Stimulated activated CD4-positive, alpha-beta T cell treated with anti-CD3 and anti-CD28 coated beads, TNF-alpha, amount 100 ng/mL, for 48 hours (primary cell): ENCODE measurements around the gene ZNF837.
"Not testable (repeated sequence)": the region's sequence is repeated elsewhere in the genome, so short reads cannot be mapped to it uniquely, and the experiment has no call there.

Source experiments
- DNase-seq, 3 donors: peaks; one replicate each; pipeline ENCODE4 v3.0.0-alpha.2; 2020; ENCODE audit warnings: low read depth in 3 of 3

ZNF837 gene

DNA sequence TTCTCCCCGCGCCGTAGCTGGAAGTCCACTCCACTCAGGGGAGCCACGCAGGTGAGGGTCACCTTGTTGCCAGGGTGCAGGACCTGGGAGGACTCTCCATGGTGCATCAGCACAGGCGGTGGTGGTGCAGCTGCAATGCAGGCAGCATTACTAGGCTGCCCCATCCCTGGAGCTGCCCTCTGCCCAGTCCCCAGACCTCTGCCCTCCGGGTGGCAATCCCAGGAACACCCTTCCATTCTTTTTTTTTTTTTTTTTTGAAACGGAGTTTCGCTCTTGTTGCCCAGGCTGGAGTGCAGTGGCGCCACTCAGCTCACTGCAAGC, 29.3 kb downstream of the ZNF837 start:
- DNase-seq = no peak

GRCh38 chr19:58350871-58351557, 29.8 kb downstream of the ZNF837 start:
- no peak for DNase-seq

DNA sequence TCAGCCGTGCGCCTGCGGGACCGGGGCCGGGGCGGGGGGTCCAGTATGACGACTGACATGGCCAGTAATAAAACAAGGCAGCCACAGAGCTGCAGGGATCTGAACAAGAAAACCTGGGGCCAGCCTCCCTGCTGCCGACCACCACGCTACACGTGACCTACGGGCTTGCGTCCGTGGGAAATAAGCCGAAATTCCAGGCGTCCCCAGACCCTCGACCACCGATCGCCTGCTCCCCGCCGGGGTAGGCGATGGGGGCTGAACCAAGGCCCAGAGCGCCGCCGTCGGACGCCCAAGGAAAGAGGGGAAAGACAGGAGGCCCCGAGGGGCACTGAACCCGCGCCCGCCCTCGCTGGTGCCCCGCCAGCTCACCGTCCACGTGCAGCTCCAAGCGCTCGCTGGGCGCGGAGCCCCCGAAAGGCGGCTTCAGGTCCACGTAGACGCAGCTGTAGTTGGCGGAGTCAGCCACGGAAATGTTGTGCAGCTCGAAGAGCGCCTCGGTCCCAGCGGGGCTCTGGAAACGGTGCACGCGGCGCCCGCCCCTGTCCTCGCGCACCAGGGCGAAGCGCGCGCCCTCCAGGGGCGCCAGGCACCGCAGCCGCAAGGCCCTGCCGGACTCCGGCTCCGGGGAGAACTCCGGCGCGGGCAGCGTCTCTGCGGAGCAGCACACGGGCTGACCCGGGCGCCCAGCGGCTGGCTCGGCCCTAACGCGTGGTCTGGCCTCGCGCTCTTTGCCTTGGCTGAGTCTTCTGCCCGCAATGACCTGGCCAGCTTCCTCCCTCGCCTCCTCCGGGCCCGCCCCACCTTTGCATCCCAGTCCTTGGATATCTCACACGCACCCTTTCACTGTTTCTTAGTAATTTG, 30.6 kb downstream of the ZNF837 start:
- DNase-seq = no peak

DNA sequence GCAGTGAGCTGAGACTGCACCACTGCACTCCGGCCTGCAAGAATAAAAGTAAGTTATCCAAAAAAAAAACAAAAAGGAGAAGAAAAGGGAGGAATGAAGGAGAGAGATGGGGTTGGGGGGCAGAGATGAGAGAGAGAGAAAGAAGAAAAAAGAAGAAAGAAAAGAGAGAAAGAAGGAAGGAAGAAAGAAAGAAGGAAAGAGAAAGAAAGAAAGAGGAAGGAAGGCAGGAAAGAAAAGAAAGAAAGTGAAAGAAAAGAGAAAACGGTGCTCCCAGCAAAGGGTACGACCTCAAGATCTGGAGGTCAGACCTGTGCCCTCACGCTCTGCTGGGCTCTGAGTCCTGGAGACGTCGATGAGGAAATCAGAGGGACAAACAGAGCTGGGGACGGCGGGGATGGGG, 31.2 kb downstream of the ZNF837 start:
- DNase-seq = no peak

DNA sequence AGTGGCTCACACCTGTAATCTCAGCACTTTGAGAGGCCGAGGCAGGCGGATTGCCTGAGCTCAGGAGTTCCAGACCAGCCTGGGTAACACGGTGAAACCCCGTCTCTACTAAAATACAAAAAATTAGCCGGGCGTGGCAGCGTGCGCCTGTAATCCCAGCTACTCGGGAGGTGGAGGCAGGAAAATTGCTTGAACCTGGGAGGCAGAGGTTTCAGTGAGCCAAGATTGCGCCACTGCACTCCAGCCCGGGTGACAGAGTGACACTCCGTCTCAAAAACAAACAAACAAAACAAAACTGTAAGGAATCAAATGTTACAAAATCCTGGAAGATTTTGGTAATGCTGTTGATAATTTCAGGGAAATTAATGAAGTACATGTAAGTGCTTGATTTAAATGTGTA, 32.8 kb downstream of the ZNF837 start:
- DNase-seq = not testable (repeated sequence)

GRCh38 chr19:58346961-58347929, 33.6 kb downstream of the ZNF837 start:
- DNase-seq = peak in 2 of 3 donors; percentile 38 to 46

GRCh38 chr19:58345558-58345957, 35.3 kb downstream of the ZNF837 start:
- DNase-seq = no peak

DNA sequence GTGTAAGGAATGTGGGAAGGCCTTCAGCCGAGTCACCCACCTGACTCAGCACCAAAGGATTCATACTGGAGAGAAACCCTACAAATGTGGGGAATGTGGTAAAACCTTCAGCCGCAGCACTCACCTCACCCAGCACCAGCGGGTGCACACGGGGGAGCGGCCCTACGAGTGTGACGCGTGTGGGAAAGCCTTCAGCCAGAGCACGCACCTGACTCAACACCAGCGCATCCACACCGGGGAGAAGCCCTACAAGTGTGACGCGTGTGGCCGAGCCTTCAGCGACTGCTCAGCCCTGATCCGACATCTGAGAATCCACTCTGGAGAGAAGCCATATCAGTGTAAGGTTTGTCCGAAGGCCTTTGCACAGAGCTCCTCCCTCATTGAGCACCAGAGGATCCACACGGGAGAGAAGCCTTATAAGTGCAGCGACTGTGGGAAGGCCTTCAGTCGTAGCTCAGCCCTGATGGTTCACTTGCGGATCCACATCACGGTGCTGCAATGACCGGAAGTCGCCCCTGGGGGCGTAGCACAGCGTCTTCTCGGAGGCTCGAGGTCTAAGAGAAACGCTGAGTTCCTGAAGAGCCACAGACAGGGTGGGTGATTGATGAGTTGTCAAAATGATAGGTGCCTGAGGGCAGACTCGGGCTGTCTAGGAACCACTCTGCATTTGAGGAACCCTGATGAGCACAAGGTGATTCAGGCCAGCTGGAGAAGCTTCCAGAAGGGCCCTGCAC, 41.8 kb downstream of the ZNF837 start:
- no peak for DNase-seq

- DNase-seq = no peak
These were observed 42.5 kb downstream of the ZNF837 start for GRCh38 chr19:58338336-58338735.

DNA sequence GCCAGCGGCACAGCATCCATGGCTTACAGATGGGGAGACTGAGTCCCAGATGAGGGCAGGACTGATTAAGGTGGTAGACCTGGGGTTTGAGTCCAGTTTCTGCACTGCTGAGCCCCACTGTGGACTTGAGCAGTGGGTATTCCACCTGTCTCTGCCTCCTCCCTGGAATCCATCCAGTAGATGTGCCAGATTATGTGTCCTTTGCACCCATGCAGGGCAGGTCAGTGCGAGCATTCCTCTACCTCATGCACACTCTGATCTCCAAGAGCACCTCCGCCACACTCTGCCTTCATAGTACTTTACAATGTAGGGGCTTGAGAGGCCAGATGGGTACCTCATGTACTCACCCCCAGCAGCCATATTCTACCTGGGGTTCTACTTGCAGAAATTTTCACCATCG, 44.0 kb downstream of the ZNF837 start:
- no peak for DNase-seq

DNA sequence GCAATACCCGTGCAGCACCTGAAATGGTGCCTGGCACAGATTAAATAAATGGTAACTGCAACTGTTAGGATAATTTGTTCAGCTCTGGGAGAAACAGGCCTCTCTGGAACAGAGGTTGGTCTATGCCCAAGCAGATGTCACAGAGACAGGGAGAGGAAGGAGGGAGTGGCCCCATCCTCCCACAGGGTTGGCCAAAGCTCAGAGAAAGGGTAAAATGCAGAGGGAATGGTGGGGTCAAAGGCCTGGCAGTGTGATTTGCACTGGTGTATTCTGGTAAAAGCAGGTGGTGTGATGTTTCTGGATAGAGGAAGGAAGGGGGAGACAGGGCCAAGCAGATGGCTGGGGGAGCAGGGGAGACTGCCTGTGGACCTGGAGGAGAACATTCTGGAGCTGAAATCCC, 44.6 kb downstream of the ZNF837 start:
- DNase-seq = no peak

DNA sequence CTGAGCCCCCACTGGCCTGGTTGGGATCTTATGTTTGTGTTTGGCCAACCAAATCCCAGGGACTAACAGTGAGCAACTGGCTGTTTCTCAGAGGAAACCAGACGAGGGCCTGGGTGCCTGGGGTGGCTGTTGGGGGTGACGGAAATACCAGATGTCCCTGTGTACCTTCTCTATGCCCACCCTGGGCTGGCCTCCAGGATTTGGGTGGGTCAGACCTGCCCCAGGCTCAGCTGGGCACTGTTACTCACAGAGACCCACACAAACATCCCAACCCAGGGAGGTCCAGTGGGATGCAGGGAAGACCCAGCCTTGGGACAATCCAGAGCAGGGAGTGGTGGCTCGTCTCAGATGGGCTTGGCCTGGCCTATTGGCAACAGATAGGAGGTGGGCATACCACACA, 45.2 kb downstream of the ZNF837 start:
- no peak for DNase-seq

DNA sequence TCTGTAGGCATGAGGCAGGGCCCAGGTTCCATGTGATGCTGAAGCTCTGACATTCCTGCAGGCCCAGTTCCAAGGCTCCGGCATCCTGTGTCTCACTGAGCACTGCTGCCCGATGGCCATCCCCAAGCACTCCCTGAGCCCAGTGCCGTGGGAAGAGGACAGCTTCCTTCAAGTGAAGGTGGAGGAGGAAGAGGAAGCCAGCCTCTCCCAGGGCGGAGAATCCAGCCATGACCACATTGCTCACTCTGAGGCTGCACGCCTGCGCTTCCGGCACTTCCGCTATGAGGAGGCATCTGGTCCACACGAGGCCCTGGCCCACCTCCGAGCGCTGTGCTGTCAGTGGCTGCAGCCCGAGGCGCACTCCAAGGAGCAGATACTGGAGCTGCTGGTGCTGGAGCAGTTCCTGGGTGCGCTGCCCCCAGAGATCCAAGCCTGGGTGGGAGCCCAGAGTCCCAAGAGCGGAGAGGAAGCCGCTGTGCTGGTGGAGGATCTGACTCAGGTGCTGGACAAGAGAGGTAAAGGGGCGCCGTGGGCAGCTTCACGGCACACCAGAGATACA, 46.1 kb downstream of the ZNF837 start:
- no peak for DNase-seq

GRCh38 chr19:58332697-58333096, 48.1 kb downstream of the ZNF837 start:
- DNase-seq = no peak

DNA sequence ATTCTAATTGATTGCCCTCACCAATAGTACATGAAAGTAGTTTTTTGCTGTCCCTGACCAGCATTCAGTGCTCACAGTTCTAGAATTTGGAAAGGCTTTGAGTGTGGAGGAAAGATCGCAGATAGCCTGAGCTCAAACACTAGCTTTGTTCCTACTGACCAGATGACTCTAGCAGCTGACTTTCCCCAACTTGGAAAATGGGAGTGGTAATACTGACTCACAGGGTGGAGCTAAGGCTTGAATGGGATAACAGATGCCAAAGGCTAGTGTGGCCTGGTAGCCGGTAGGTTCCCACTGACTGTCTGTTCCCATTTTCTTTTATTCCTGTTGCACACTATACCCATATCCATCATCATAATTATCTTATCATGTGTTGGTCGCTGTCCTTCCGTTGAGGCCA, 50.4 kb downstream of the ZNF837 start:
- no peak for DNase-seq

DNA sequence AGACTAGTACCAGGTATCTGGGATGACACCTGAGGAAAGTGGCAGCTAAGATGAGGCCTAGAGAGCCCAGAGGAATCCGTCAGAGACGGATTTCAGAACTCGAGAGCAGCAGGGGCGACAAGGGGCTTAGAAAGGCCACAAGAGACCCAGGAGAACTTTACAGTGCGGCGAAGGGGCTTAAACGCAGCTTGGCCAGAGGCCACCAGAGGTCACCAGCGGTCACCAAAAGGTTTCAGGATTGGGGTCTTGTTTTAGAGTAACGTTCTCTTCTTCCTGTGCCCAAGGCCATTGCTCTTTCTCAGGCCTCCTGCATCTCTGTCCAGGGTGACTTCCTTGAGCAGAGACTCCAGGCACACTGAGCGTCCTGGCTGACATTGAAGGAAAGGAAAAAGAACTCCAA, 51.8 kb downstream of the ZNF837 start:
- DNase-seq = no peak

- peak; percentile 85 to 90 (median 88) for DNase-seq
These were observed 53.7 kb downstream of the ZNF837 start, which contains the start of gene ZSCAN22 for GRCh38 chr19:58326914-58327726. Gene ZSCAN22 (plus strand): TSS chr19:58326994. CDS start chr19:58334803, 7,809 bp downstream.

DNA sequence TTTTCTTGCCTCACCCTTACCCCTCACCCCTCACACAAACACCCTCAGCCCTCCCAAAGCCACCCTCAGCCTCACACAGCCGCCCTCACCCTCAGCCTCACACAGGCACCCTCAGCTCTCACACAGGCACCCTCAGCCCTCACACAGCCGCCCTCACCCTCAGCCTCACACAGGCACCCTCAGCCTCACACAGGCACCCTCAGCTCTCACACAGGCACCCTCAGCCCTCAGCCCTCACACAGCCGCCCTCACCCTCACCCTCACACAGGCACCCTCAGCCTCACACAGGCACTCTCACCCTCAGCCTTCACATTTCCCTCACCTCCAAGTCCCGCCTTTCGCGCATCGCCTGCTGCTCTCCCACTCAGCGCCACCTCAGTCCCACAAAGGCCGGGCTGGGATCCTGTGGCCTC, 54.3 kb downstream of the ZNF837 start:
- DNase-seq = no peak

- no peak for DNase-seq
These were observed 55.4 kb downstream of the ZNF837 start for GRCh38 chr19:58325311-58326022.

GRCh38 chr19:58319241-58319640, 61.6 kb downstream of the ZNF837 start:
- DNase-seq = no peak
